Hepatocyte (in vitro differentiated cells): ENCODE results near the gene DIS3L2. TPM values are rescaled to one million over a fixed set of nuclear protein-coding genes. Genes with fewer than 3 reads are reported as not detected.

Source experiments
- DNase-seq: peaks from one replicate; pipeline ENCODE4 v3.0.0-alpha.2; 2016; ENCODE audit warnings: low spot score
- H2AFZ ChIP-seq: fragments of 200-600 bp; sonication (generic); 2 replicates; pipeline ENCODE4 v1.6.0; 2016; ENCODE audit warnings: antibody characterized with exemption, mild to moderate bottlenecking
- H3K27ac ChIP-seq: fragments of 200-600 bp; sonication (generic); 2 replicates; pipeline ENCODE4 v1.5.1; 2016; ENCODE audit warnings: mild to moderate bottlenecking
- H3K27me3 ChIP-seq: fragments of 200-600 bp; sonication (generic); 2 replicates; pipeline ENCODE4 v1.6.1; 2016
- H3K36me3 ChIP-seq: fragments of 200-600 bp; sonication (generic); replicated peaks from 2 replicates; pipeline ENCODE4 v1.5.1; 2016; ENCODE audit warnings: low read depth; ENCODE audit not compliant: insufficient read depth
- H3K4me1 ChIP-seq: fragments of 200-600 bp; sonication (generic); 2 replicates; pipeline ENCODE4 v1.5.1; 2016; ENCODE audit warnings: mild to moderate bottlenecking, moderate library complexity; ENCODE audit not compliant: insufficient read depth
- H3K4me2 ChIP-seq: fragments of 200-600 bp; sonication (generic); 2 replicates; pipeline ENCODE4 v1.6.0; 2016
- H3K4me3 ChIP-seq: fragments of 200-600 bp; sonication (generic); 2 replicates; pipeline ENCODE4 v1.5.1; 2016; ENCODE audit warnings: mild to moderate bottlenecking
- H3K79me2 ChIP-seq: fragments of 200-600 bp; sonication (generic); 2 replicates; pipeline ENCODE4 v1.6.0; 2017; ENCODE audit warnings: mild to moderate bottlenecking
- H3K9me2 ChIP-seq: fragments of 200-600 bp; sonication (generic); replicated peaks from 2 replicates; pipeline ENCODE4 v1.6.0; 2017; ENCODE audit warnings: mild to moderate bottlenecking; ENCODE audit not compliant: insufficient read depth
- H3K9me3 ChIP-seq: fragments of 200-600 bp; sonication (generic); 2 replicates; pipeline ENCODE4 v1.5.1; 2016; ENCODE audit warnings: low read depth, mild to moderate bottlenecking
- H4K20me1 ChIP-seq: fragments of 200-600 bp; sonication (generic); 2 replicates; pipeline ENCODE4 v1.6.0; 2016; ENCODE audit warnings: mild to moderate bottlenecking; ENCODE audit not compliant: insufficient read depth, poor library complexity, severe bottlenecking
- EZH2 ChIP-seq: fragments of 200-600 bp; sonication (generic); IDR thresholded peaks from 2 replicates; pipeline ENCODE4 v1.6.1; 2016; ENCODE audit warnings: antibody characterized with exemption, mild to moderate bottlenecking, borderline replicate concordance
- EZH2phosphoT487 ChIP-seq: fragments of 200-600 bp; sonication (generic); IDR thresholded peaks from one replicate; pipeline ENCODE4 v1.6.1; 2018; ENCODE audit warnings: antibody characterized with exemption, mild to moderate bottlenecking, low read depth, moderate library complexity; ENCODE audit not compliant: unreplicated experiment, severe bottlenecking
- WGBS: methylation state at CpG from one replicate; pipeline ENCODE4 v1.1.6; 2016; ENCODE audit warnings: low lambda C conversion rate; ENCODE audit errors: missing lambda C conversion rate; 5-methylcytosine and 5-hydroxymethylcytosine counted together
- polyA plus RNA-seq: library from polyadenylated mRNA; unstranded; fragments of >200 nt; fragmentation: Nextera tagmentation; extraction: Ambion mirVana; gene quantifications from 2 replicates; pipeline ENCODE4 v1.2.1, GENCODE V29; 2016
- total RNA-seq: library from RNA; depleted of rRNA; stranded (reverse); fragments of >200 nt; gene quantifications from 2 replicates; pipeline ENCODE4 v1.2.3, GENCODE V29; 2014
- TF ChIP-seq, protein P1 (sequence below): fragments of 200-600 bp; sonication (generic); IDR thresholded peaks from 2 replicates; pipeline ENCODE4 v1.5.1; 2016; ENCODE audit warnings: antibody characterized with exemption, mild to moderate bottlenecking; ENCODE audit not compliant: poor library complexity

DIS3L2 gene
- total and polyA plus RNA-seq, 2 experiments from 2014 or later: 19.5 to 20.0 TPM

GRCh38 chr2:232261776-232262175, 300.3 kb downstream of the DIS3L2 start:
- DNase-seq: no peak
- 98% methylated on average over 2 of the region's 2 CpGs for WGBS
- Histone ChIP-seq H3K4me1 (no peaks in the 10 kb centered on the region), H3K9me2 (no peaks in the 10 kb centered on the region), H3K9me3 (no peaks in the 10 kb centered on the region), H3K4me2 (no peak overlapping the region), H3K79me2 (no peaks in the 10 kb centered on the region), H3K27me3 (no peaks in the 10 kb centered on the region), H4K20me1 (no peaks in the 10 kb centered on the region), H3K4me3 (no peak overlapping the region), H3K36me3 (peaks cover 5% of the 10 kb centered on the region), H3K27ac (no peak overlapping the region), H2AFZ (no peak overlapping the region)
- TF ChIP-seq EZH2 (no peak), EZH2phosphoT487 (no peak)
- TF ChIP-seq, protein P1, sequence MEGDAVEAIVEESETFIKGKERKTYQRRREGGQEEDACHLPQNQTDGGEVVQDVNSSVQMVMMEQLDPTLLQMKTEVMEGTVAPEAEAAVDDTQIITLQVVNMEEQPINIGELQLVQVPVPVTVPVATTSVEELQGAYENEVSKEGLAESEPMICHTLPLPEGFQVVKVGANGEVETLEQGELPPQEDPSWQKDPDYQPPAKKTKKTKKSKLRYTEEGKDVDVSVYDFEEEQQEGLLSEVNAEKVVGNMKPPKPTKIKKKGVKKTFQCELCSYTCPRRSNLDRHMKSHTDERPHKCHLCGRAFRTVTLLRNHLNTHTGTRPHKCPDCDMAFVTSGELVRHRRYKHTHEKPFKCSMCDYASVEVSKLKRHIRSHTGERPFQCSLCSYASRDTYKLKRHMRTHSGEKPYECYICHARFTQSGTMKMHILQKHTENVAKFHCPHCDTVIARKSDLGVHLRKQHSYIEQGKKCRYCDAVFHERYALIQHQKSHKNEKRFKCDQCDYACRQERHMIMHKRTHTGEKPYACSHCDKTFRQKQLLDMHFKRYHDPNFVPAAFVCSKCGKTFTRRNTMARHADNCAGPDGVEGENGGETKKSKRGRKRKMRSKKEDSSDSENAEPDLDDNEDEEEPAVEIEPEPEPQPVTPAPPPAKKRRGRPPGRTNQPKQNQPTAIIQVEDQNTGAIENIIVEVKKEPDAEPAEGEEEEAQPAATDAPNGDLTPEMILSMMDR: no peak

- Histone ChIP-seq H3K27me3 (no peaks in the 10 kb centered on the region), H2AFZ (no peak overlapping the region), H3K4me2 (no peak overlapping the region), H3K36me3 (peaks cover 5% of the 10 kb centered on the region), H3K4me3 (no peak overlapping the region), H3K4me1 (no peaks in the 10 kb centered on the region), H3K9me2 (no peaks in the 10 kb centered on the region), H3K79me2 (no peaks in the 10 kb centered on the region), H3K9me3 (no peaks in the 10 kb centered on the region), H4K20me1 (no peaks in the 10 kb centered on the region), H3K27ac (no peak overlapping the region)
- TF ChIP-seq EZH2phosphoT487: no peak
- TF ChIP-seq EZH2: no peak
- TF ChIP-seq, protein P1: no peak
- DNase-seq: no peak
- 98% methylated on average over 15 of the region's 15 CpGs for WGBS
Observed at GRCh38 chr2:232263295-232263694, 301.8 kb downstream of the DIS3L2 start.

DNA sequence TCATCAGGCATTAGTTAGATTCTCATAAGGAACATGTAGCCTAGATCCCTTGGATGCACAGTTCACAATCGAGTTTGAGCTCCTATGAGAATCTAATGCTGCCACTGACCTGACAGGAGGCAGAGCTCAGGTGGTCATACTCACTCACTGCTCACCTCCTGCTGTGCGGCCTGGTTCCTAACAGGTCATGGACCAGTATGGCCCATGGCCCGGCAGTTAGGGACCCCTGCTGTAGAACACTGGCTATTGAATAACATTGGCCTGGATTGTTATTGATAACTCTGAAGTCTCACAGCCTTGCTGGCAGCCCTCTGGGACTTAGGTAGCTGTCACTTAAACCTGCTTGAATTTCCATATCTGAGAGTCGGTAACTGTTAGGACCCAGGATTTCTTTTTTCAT, 302.6 kb downstream of the DIS3L2 start:
- H3K9me3 ChIP-seq: no peaks in the 10 kb centered on the region
- H3K4me3 ChIP-seq: no peak overlapping the region
- H2AFZ ChIP-seq: no peak overlapping the region
- peaks cover 5% of the 10 kb centered on the region for H3K36me3 ChIP-seq
- no peaks in the 10 kb centered on the region for H3K79me2 ChIP-seq
- H3K4me1 ChIP-seq: no peaks in the 10 kb centered on the region
- no peaks in the 10 kb centered on the region for H4K20me1 ChIP-seq
- H3K27ac ChIP-seq: no peak overlapping the region
- H3K27me3 ChIP-seq: no peaks in the 10 kb centered on the region
- 98% methylated on average over 4 of the region's 4 CpGs for WGBS
- TF ChIP-seq, protein P1: no peak
- TF ChIP-seq EZH2phosphoT487 (no peak), EZH2 (no peak)
- no peak overlapping the region for H3K4me2 ChIP-seq
- no peak for DNase-seq
- no peaks in the 10 kb centered on the region for H3K9me2 ChIP-seq

DNA sequence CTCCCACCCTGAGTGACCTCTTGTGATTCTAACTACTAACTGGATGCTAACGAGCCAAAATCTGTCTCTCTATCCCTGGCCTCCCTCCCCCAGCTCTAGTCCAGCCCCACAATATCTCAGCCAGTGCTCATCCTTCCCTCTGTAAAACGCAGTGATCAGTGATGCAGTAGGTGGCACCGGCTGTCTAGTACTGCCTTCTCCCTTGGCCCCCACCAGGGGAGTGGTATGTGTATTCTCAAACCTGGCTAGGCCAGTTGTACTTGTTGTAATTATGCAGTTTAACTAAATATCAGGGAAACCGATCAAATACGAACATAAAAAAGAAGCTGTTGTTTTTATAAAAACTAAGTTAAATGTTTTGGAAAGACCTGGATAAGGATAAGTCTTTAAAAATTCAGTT, 303.8 kb downstream of the DIS3L2 start:
- no peaks in the 10 kb centered on the region for H4K20me1 ChIP-seq
- H3K4me2 ChIP-seq: no peak overlapping the region
- no peaks in the 10 kb centered on the region for H3K4me1 ChIP-seq
- no peak overlapping the region for H3K27ac ChIP-seq
- WGBS: 88% methylated on average over 5 of the region's 5 CpGs
- DNase-seq: no peak
- TF ChIP-seq EZH2phosphoT487 (no peak), EZH2 (no peak)
- TF ChIP-seq, protein P1: no peak
- H3K27me3 ChIP-seq: no peaks in the 10 kb centered on the region
- H3K9me2 ChIP-seq: no peaks in the 10 kb centered on the region
- no peaks in the 10 kb centered on the region for H3K9me3 ChIP-seq
- H3K79me2 ChIP-seq: no peaks in the 10 kb centered on the region
- no peak overlapping the region for H2AFZ ChIP-seq
- H3K36me3 ChIP-seq: peaks cover 5% of the 10 kb centered on the region
- H3K4me3 ChIP-seq: no peak overlapping the region
